Measurements from ENCODE around the gene TIFAB. TPM values are rescaled to one million over a fixed set of nuclear protein-coding genes. Genes with fewer than 3 reads are reported as not detected.

Gene TIFAB
- total RNA-seq, 1 experiment from 2014 or later = not detected

- Histone ChIP-seq H3K4me3 (peak overlapping the region; percentile 11), H3K36me3 (no peaks in the 10 kb centered on the region), H3K9me3 (replicated peaks) (no peaks in the 10 kb centered on the region), H3K4me1 (replicated peaks) (peaks cover 42% of the 10 kb centered on the region), H3K27ac (peak overlapping the region; percentile 67), H3K27me3 (replicated peaks) (no peaks in the 10 kb centered on the region)
- DNase-seq (ENCODE audit: low read depth in 1 of 2, low spot score in 2 of 2) = peak; percentile 99
Observed at GRCh38 chr5:135488727-135489465, 36.7 kb upstream of the TIFAB start.

DNA sequence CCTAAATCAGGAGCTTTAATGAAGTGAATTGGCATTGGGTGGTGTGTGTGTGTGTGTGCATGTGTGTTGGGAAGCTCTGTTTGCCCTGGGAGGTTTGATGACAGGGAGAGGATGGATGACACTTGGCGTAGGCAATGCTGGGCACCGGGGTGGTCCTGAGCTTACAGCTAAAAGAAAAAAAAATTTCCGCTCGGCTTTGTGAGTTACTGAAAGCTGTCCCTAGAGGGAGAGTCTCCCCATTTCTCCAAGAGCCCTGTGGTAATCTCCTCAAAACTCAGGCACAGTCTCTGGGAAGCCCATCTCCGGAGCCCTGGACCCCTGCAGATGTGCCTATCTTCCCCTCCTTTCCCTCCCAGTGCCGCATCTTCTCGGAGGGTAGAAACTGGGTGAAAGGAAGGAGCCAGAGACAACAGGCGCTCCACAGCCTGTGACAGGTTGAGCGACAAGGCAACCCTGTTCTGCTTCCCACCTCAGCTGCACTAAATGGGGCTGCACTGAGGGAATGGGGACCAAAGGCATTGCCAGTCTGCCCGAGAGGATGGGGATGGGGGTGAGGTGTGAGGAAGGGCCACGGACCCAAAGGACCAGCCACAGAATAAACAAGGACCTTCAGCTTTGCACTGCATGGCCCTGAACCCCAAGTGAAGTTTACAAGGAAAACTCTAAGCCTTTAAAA lies 35.8 kb upstream of the TIFAB start:
- DNase-seq (ENCODE audit: low read depth in 1 of 2, low spot score in 2 of 2) = peak; percentile 68 to 75
- H3K9me3 ChIP-seq (replicated peaks) = no peaks in the 10 kb centered on the region
- peaks cover 33% of the 10 kb centered on the region for H3K4me1 ChIP-seq (replicated peaks)
- H3K27ac ChIP-seq = peak overlapping the region; percentile 67
- no peaks in the 10 kb centered on the region for H3K27me3 ChIP-seq (replicated peaks)
- peak overlapping the region; percentile 11; the same call in 1 of the 2 replicates for H3K4me3 ChIP-seq
- H3K36me3 ChIP-seq = no peaks in the 10 kb centered on the region

- peaks cover 26% of the 10 kb centered on the region for H3K4me1 ChIP-seq (replicated peaks)
- H3K9me3 ChIP-seq (replicated peaks) = no peaks in the 10 kb centered on the region
- no peaks in the 10 kb centered on the region for H3K27me3 ChIP-seq (replicated peaks)
- no peaks in the 10 kb centered on the region for H3K36me3 ChIP-seq
- no peak for DNase-seq (ENCODE audit: low read depth in 1 of 2, low spot score in 2 of 2)
- no peak overlapping the region for H3K27ac ChIP-seq
- no peak overlapping the region for H3K4me3 ChIP-seq
Observed at GRCh38 chr5:135487037-135487395, 34.9 kb upstream of the TIFAB start.

GRCh38 chr5:135486131-135487036 lies 34.2 kb upstream of the TIFAB start:
- H3K27me3 ChIP-seq (replicated peaks) = no peaks in the 10 kb centered on the region
- H3K4me1 ChIP-seq (replicated peaks) = peaks cover 26% of the 10 kb centered on the region
- DNase-seq (ENCODE audit: low read depth in 1 of 2, low spot score in 2 of 2) = no peak
- no peak overlapping the region for H3K4me3 ChIP-seq
- no peaks in the 10 kb centered on the region for H3K9me3 ChIP-seq (replicated peaks)
- H3K27ac ChIP-seq = no peak overlapping the region
- H3K36me3 ChIP-seq = no peaks in the 10 kb centered on the region

DNA sequence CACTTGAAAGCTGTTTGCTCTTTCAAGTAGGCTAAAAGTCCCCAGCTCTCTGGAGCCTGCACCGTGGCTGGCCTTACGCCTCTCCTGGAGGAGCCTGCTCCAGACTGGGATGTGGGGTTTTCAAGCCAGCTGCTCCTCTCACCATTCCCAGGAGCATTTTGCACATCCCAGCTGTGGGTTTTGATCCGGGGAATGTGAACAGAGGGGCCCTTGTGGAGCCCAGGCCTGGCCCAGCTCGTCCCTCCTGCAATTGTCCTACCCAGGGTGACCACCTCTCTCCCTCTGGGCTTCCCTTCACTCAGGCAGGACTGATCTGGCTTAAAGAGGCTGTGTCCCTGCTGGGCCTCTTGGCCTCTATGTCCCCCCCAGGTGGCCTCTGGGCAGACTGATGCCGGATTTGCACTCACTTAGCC lies 32.5 kb upstream of the TIFAB start:
- H3K4me1 ChIP-seq (replicated peaks) = peaks cover 23% of the 10 kb centered on the region
- no peak overlapping the region for H3K27ac ChIP-seq
- DNase-seq (ENCODE audit: low read depth in 1 of 2, low spot score in 2 of 2) = no peak
- H3K4me3 ChIP-seq = no peak overlapping the region
- no peaks in the 10 kb centered on the region for H3K36me3 ChIP-seq
- H3K27me3 ChIP-seq (replicated peaks) = no peaks in the 10 kb centered on the region; the same call in 1 of the 2 replicates
- H3K9me3 ChIP-seq (replicated peaks) = no peaks in the 10 kb centered on the region

DNA sequence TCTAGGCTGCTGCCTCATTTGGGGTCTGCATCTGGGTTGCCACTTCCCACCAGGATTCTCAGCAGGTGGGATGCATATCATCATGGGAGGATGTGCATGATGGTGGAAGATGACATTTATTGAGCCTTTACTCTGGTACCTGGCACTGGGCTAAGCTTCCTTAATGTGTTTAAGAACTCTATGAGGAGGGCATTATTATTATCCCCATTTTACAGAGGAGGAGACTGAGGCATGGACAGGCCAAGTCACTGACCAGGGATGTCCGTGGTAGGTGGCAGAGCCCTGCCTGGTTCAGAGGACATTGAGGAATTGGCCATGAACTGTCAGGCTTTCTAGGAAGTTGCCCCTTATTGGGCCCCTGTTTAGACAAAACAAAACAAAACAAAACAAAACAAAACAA lies 31.1 kb upstream of the TIFAB start:
- no peak for DNase-seq (ENCODE audit: low read depth in 1 of 2, low spot score in 2 of 2)
- no peak overlapping the region for H3K27ac ChIP-seq
- no peak overlapping the region for H3K4me3 ChIP-seq

DNA sequence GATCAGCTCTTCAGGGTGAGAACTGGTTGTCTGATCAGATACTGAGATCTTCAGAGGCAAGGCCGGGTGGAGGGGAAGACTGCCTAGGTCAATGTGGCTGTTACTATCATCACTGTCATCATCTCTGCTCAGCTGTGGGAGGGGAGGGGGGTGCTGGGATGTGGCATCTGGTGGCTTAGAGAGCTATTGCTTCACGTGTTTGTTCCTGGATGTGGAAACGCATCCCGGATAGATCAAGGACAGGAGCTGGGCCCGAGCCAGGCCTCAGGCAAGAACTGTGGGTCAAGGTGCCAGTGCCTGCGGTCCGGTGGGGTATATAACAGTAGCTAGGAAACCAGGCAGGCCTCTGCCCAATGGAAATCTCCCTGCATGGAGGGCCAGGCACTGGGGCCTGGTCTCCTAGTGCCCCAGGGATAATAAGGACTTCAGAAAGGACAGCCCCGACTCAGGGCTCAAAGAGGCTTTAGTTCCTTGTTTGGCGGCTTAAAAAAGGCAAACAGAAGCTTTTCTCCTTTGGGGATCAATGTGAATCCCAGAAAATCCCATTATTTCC lies 30.3 kb upstream of the TIFAB start:
- Histone ChIP-seq H3K4me3 (no peak overlapping the region), H3K27ac (no peak overlapping the region), H3K9me3 (replicated peaks) (no peaks in the 10 kb centered on the region), H3K4me1 (replicated peaks) (peaks cover 4% of the 10 kb centered on the region), H3K36me3 (no peaks in the 10 kb centered on the region), H3K27me3 (replicated peaks) (peaks cover 4% of the 10 kb centered on the region; the same call in 1 of the 2 replicates)
- no peak for DNase-seq (ENCODE audit: low read depth in 1 of 2, low spot score in 2 of 2)

More for the DNA sequence above, 31.1 kb upstream of the TIFAB start:
- Histone ChIP-seq H3K27me3 (replicated peaks) (peaks cover under 1% of the 10 kb centered on the region; the same call in 1 of the 2 replicates), H3K36me3 (no peaks in the 10 kb centered on the region), H3K4me1 (replicated peaks) (peaks cover 12% of the 10 kb centered on the region), H3K9me3 (replicated peaks) (no peaks in the 10 kb centered on the region)

DNA sequence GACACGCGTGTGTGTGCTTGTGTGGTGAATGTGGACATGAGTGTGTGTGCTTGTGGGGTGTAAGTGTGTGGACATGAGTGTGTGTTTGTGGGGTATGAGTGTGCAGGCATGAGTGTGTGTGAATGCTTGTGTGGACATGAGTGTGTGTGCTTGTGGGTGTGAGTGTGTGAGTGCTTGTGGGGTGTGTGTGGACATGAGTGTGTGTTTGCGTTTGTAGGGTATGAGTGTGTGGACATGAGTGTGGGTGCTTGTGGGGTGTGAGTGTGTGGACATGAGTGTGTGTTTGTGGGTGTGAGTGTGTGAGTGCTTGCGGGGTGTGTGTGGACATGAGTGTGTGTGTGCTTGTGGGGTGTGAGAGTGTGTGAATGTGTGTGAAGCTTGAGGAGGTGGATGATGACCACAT lies 29.8 kb upstream of the TIFAB start:
- H3K27me3 ChIP-seq (replicated peaks) = peaks cover 4% of the 10 kb centered on the region; the same call in 1 of the 2 replicates
- no peak for DNase-seq (ENCODE audit: low read depth in 1 of 2, low spot score in 2 of 2)

GRCh38 chr5:135481387-135481786 lies 29.2 kb upstream of the TIFAB start:
- Histone ChIP-seq H3K4me3 (no peak overlapping the region), H3K9me3 (replicated peaks) (no peaks in the 10 kb centered on the region), H3K36me3 (no peaks in the 10 kb centered on the region), H3K4me1 (replicated peaks) (no peaks in the 10 kb centered on the region), H3K27me3 (replicated peaks) (peaks cover 7% of the 10 kb centered on the region; the same call in 1 of the 2 replicates), H3K27ac (no peak overlapping the region)
- DNase-seq (ENCODE audit: low read depth in 1 of 2, low spot score in 2 of 2) = no peak

More for the DNA sequence above, 29.8 kb upstream of the TIFAB start:
- Histone ChIP-seq H3K9me3 (replicated peaks) (no peaks in the 10 kb centered on the region), H3K36me3 (no peaks in the 10 kb centered on the region), H3K27ac (no peak overlapping the region), H3K4me3 (no peak overlapping the region), H3K4me1 (replicated peaks) (no peaks in the 10 kb centered on the region)

DNA sequence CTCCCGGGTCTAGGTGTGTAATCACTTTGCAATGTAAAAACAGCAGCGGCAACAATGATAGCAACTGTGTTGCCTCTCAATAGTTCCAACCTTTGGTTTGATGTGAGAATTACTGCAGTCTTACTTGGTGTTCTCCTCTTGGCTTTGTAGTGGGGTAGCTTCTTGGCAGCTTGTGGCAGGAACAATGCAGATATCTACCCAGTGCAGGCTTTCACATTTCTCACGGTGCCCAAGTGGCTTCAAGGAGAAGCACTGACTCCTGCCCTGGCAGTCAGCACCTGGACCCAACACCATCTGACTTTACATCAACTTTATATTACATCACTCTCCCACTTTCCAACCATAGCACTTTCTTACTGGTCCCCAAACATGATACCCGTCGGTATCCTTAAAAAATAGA lies 28.4 kb upstream of the TIFAB start:
- Histone ChIP-seq H3K27me3 (replicated peaks) (peaks cover 14% of the 10 kb centered on the region), H3K4me1 (replicated peaks) (no peaks in the 10 kb centered on the region), H3K27ac (no peak overlapping the region), H3K9me3 (replicated peaks) (no peaks in the 10 kb centered on the region), H3K36me3 (no peaks in the 10 kb centered on the region), H3K4me3 (no peak overlapping the region)
- no peak for DNase-seq (ENCODE audit: low read depth in 1 of 2, low spot score in 2 of 2)

DNA sequence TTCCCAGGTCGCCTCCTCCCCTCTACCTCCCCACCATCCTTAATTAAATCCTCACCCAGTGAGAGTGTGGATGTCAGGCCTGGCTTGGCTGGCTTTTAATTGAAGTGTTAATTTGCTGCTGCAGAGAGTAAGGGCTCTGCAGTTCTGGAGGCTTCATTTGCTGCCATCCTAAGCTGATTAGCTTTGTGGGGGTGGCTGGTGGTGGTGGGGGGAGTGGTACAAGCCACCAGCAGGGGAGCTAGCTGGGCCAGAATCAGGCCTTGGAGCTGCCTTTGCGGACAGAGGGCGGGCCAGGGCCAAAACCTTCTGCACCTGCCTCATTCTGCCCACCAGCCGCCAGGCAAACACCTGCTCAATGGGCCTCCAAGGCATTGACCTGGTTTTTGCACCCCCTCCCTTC lies 26.8 kb upstream of the TIFAB start:
- peaks cover 28% of the 10 kb centered on the region for H3K27me3 ChIP-seq (replicated peaks)
- no peak for DNase-seq (ENCODE audit: low read depth in 1 of 2, low spot score in 2 of 2)
- no peak overlapping the region for H3K4me3 ChIP-seq
- no peak overlapping the region for H3K27ac ChIP-seq
- no peaks in the 10 kb centered on the region for H3K4me1 ChIP-seq (replicated peaks)
- H3K9me3 ChIP-seq (replicated peaks) = no peaks in the 10 kb centered on the region
- H3K36me3 ChIP-seq = no peaks in the 10 kb centered on the region

GRCh38 chr5:135477613-135478066 lies 25.5 kb upstream of the TIFAB start:
- no peak for DNase-seq (ENCODE audit: low read depth in 1 of 2, low spot score in 2 of 2)
- Histone ChIP-seq H3K4me1 (replicated peaks) (no peaks in the 10 kb centered on the region), H3K36me3 (no peaks in the 10 kb centered on the region), H3K27me3 (replicated peaks) (peaks cover 28% of the 10 kb centered on the region), H3K4me3 (no peak overlapping the region), H3K27ac (no peak overlapping the region), H3K9me3 (replicated peaks) (no peaks in the 10 kb centered on the region)

All from SJSA1 (cell line).